Brain pericyte (primary cell): ENCODE results near the gene FYN.

Experiments used
- DNase-seq: peaks from one replicate; pipeline ENCODE4 v3.0.0-alpha.2; 2012; ENCODE audit warnings: low read depth, low spot score

Gene FYN

GRCh38 chr6:111806561-111807497, 66.4 kb downstream of the FYN start:
- no peak for DNase-seq

- DNase-seq, result no peak
Observed at GRCh38 chr6:111806165-111806547, 67.1 kb downstream of the FYN start.

GRCh38 chr6:111805511-111806164, 67.6 kb downstream of the FYN start:
- no peak for DNase-seq

DNA sequence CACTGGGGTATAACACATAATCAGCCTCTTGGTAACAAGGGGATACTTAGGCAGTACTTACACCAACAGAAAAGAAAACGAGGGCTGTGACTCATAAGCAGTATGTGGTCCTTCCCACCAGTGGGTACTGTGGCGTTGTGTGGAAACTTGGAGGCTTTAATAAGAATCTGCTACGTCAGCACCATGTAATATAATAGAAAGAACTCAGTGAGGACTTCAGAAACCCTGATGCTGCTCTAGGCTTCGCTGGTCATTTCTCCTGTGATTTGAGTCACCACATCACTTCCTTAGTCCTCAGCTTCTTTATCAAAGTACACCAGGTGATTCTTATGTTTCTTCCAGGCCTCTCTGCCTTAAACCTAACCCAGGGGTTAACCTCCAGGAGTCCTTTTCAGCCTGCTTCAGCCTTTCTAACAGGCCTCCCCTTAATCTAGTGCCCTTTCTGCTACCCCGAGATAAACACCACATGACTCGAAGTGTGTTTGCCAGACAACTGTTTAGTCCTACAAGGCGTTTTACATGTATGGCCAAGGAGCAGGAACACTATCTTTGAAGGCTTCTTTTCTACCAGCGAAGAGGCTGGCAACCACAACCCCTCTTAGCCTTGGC, 68.5 kb downstream of the FYN start:
- peak; percentile 92 for DNase-seq

GRCh38 chr6:111803804-111804203, 69.4 kb downstream of the FYN start:
- DNase-seq, result no peak

DNA sequence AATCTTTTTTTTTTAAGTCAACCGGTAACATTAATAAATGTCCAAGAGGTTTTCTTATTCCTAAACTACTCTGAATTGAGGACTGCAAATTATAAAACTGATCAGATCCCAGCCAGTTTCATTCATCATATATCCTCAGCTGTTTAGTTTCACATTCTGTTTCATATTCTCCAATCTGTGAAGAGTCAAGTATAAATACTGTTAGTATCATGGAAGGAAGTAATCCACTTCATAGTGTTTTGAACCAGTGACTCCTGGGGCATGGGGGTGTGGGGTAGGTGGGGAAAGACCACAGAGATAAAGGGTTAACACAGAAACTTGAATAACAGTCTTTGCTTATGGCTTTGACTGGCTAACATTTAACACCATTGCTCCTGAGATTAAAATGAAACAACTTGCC, 69.9 kb downstream of the FYN start:
- DNase-seq, result no peak

DNA sequence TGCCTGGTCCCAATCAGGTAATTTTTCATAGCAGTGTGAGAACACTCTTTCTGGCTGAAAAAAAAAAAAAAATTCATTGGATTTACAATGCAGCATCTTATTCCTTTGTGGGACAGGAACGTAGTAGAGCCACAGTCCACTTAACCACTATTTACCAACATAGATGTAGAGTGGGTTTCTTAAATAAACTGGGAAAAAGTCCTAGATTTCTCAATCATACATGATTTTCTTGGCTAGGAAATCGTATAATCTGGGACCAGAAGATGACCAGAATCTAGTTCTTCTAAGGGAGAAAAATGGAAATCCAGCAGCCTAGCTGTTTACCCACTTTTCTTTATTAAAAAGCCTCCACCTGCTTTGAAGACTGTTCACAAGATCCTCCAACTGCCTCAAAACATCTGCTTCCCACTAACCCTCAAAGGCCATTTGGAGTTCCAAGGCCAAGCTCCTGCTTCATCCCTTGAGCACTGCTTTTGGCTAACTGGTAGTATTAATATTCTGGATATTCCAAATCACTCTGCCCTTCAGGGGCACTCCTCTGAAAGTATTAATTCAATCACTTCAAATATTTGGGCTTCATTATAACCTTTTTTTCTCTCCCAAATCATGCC, 70.4 kb downstream of the FYN start:
- no peak for DNase-seq

DNA sequence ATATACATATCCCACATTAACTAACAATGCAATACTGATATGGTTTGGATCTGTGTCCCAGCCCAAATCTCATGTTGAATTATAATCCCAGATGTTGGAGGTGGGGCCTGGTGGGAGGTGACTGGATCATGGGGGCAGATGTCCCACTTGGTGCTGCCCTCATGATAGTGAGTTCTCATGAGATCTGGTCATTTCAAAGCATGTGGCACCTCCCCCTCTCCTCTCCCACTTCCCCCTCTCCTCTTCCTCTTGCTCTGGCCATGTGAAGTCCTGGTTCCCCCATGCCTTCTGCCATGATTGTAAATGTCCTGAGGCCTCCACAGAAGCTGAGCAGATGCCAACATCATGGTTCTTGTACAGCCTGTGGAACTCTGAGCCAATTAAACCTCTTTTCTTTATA, 71.2 kb downstream of the FYN start:
- DNase-seq, result no peak

DNA sequence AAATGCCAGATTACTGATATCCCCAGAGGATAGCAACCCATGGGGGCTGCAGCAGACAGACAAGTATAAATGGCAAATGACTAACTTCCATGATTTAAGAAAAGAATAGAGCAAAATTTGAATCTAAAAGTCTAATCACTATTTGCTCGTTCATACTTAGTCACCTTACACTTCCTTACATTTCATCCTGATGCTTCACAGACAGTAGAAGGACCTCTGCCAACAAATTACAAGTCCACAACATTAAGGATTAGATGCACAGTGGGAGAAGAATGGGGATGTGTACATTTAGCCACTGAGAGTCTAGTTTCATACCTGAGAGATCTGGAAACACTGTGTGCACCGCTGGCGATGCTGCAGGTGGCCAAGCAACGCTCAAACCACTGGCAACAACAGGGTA, 72.4 kb downstream of the FYN start:
- DNase-seq, result no peak

DNA sequence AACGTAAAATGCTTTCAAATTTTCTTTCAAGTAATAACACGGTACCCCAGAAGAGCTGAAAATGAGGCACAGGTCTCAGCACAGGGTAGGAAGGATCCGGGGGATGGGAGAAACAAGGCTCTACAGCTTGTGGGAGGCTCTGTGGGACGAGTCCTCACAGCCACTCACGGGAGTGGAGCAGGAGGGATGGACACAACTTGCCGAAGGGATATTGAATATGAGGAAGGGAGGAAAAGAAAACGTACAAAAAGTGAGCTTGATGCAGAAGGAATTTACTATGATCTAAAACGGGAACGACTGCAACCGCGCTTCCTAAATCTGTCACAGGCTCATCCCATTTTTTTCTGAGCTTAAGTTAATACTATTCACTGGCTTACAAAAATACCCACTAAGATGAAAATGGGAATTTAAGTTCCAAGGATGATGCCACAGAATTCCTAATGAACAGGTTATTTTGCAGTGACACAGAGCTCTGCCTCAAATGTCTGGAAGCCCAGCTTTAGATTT, 72.9 kb downstream of the FYN start:
- no peak for DNase-seq

DNA sequence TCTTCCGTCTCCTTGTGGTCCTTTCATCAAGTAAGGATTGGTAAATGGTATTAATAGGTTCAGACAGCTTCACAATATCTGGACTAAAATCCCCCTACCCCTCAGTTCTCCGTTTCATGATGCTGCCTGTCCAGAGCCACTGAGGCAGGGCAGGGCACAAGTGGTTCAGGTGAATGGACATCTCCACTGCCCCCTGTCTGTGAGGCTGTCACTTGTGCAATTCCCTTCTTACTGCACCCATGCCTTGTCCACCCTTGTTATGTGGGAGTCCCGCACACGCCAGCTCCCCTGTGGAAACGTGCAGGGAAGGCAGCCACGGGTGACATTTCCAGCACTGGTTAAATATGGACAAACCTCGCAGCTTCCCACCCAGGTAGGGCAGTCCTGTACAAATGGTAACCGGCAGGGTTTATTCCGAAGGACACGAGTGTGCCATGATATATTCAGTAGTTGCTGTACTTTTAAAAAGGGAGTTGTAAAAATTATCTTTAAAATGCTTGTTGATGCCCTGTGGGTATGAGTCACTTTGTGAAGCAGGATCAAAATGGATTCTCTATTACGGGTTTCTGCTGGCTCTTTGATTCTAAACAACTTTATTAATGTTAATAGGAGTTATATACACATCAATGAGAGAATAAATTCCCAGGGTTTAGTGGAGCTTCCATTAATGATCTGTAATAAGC, 73.5 kb downstream of the FYN start:
- DNase-seq, result no peak

- DNase-seq, result no peak
Observed at GRCh38 chr6:111798281-111798725, 74.9 kb downstream of the FYN start.

DNA sequence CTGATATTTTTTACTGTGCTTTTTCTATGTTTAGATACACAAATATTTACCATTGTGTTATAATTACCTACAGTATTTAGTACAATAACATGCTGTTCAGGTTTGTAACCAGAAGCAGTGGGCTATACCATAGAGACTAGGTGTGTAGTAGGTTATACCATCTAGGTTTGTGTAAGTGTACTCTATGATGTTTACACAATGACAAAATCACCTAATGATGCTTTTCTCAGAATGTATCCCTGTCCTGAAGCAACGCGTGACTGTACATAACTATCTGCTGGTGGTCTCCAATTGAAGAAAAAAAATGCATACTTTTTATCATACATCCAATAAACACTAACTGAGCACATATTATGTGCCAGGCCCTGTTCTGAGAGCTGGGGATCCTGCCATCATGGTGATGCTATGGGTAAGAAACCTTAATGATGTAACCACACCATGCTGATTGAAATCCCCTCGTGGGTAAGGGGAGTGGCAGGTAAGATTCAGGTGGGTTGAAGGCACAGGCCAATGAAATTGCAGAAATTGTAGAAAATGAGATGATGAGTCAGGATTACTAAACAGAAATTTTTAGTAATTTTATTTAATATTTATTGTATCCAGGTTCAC, 76.8 kb downstream of the FYN start:
- no peak for DNase-seq

DNA sequence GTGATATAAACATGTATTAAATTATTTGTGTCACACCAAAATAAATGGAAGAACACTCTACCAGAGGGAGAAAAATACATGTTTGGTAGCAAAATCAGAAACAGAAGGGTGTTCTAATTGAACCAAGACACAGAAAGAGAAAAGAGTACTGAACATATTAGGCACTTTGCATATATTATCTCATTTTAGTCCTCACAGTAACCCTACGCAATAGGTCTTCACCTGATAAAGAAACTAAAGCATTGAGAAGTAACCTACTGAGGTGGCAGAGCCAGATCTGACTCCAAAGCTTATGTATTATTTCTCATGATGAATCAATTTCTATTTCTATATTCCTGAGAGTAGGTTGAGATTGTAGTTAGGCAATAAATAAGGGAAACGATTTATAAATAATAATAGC, 77.7 kb downstream of the FYN start:
- no peak for DNase-seq

DNA sequence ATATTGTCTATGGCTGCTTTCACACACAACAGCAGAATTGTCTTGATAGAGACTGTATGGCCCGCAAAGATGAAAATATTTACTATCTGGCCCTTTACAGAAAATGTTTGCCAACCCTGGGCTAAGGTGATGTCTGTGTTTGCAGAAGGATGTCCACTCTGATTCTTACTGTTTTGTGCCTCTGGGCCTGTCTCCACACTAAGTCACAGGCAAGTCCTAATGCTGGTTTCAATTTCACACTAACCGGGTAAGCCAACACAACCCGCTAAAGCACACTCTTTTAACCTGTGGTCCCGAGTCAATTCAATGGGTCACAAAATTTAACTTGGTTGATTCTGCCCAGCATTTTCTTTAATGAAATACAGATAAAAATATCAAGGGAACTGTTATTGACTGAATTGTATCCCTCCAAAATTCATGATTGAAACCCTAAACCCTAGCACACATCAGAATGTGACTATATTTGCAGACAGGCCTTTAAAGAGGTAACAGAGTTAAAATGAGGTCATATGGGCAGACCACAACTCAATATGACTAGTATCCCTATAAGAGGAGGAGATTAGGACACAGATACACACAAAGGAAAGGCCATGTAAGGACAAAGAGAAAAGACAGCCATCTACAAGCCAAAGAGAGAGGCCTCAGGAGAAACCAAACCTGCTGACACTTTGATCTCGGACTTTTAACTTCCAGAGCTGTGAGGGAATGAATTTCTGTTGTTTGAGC, 78.4 kb downstream of the FYN start:
- DNase-seq, result no peak

- DNase-seq, result no peak
Observed at GRCh38 chr6:111794300-111794699, 79.0 kb downstream of the FYN start.

DNA sequence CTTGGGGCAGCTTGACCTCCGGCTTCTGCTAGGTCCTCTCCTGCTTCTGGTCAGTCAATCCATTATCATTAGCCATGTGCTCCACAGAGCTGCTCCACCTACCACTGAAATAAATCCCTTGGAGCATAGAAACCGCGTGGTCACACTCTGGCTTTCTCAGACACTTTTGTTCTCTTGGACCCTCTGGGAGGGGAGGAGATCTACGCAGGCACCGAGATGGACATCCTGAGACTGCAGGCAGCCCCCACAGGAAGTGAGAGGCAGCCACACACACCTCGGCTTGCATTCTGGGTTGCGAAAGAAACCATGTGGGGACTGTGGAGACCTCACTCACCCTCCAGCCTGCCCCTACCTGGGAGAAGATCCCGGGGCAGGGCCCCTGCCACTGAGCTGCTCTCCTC, 79.5 kb downstream of the FYN start:
- no peak for DNase-seq

DNA sequence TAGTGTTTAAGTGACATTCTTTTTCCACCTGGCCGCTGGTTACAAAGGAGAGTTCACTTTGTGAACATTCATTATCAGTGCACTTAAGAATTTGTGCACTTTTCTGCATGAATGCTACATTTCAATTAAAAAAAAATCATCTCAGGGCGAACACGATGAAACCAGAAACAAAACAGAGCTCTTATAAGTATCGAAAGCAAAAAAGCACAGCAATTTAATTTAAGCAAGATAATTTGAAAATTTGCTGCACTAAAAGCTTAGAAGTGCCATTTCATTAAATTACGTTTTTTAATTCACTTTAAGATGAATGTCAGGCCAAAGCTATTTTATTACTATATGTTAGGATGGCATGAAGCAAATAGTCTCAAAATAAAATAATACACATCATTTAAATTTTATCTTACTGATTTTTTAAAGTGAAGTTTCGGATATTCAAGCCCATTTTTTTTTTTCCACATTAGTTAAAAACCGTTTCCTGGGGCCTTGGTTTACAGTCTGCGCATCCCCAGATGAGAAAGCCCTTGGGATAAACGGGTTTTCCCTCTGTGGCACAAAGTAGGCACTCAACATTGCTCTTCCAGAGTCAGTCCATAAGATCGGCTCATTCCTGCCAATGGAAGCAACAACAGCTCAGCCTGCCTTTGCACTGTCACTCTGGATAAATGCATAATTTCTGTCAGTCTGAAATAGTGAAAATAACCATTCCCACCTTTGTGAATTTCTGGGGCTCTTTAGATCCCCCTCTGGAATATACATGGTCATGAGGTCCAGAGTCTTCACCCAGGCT, 80.1 kb downstream of the FYN start:
- DNase-seq, result no peak

DNA sequence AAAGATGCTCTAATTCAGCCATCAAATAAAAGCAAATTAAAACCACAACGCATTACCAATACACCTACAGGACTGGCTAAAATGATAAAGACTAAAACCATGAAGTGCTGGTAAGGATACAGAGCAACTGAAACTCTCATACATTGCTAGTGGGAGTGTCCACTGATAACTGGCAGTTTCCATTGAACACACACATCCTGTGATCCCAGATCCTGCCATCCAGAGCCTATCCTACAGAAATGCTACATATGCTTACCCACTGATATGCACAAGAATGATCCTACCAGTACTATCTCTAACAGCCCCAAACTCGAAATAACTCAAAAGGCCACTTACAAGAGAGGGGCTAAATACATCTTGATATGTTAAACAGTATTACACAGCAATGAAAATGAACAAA, 81.0 kb downstream of the FYN start:
- DNase-seq, result no peak

GRCh38 chr6:111791415-111791814, 81.8 kb downstream of the FYN start:
- no peak for DNase-seq
